Stomach (tissue), 4 donors: ENCODE data around the gene SUCO.

ENCODE experiments used
- EP300 ChIP-seq: sonication (generic); formaldehyde crosslinking; IDR thresholded peaks from one replicate; pipeline ENCODE4 v1.6.1; 2017; ENCODE audit warnings: antibody characterized with exemption
- POLR2A ChIP-seq, 4 donors: fragments of 450-650 bp; IDR thresholded peaks; one replicate each; pipeline ENCODE4 v1.6.1; 2016; ENCODE audit warnings: antibody characterized with exemption in 4 of 4, control low read depth in 2 of 4, mild to moderate bottlenecking in 1 of 4, moderate library complexity in 1 of 4
- POLR2AphosphoS5 ChIP-seq, 3 donors: sonication (generic); formaldehyde crosslinking; IDR thresholded peaks; one replicate each; pipeline ENCODE4 v1.6.1; 2016; ENCODE audit warnings: antibody characterized with exemption in 3 of 3
- TF ChIP-seq, protein P1 (sequence below), 7 experiments: fragments of 450-650 bp in 4 of 7; fragments of 200-600 bp in 3 of 7; sonication (generic) in 3 of 7; IDR thresholded peaks; one replicate each; pipeline ENCODE4 v1.5.1; 2016 to 2019; ENCODE audit warnings: antibody characterized with exemption in 7 of 7, control low read depth in 2 of 7, mild to moderate bottlenecking in 1 of 7

DNA sequence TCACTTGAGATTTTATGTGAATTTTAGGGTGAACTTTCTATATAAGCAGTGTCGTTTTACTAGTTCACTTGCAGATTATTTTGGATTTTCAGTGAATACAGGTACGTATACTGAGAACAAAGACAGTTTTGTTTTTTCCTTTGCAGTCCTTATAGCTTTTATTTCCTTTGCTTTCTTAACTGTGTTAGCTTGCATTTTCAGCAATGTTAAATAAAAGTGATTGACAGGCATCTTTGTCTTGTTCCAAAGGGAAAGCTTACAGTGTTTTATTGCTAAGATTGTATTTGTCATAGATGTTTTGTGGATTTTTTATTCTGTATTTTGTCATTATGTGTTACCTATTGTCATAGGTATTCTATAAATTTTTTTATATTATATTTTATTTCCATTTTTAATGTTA is 72.7 kb downstream of the SUCO start:
- TF ChIP-seq, protein P1, sequence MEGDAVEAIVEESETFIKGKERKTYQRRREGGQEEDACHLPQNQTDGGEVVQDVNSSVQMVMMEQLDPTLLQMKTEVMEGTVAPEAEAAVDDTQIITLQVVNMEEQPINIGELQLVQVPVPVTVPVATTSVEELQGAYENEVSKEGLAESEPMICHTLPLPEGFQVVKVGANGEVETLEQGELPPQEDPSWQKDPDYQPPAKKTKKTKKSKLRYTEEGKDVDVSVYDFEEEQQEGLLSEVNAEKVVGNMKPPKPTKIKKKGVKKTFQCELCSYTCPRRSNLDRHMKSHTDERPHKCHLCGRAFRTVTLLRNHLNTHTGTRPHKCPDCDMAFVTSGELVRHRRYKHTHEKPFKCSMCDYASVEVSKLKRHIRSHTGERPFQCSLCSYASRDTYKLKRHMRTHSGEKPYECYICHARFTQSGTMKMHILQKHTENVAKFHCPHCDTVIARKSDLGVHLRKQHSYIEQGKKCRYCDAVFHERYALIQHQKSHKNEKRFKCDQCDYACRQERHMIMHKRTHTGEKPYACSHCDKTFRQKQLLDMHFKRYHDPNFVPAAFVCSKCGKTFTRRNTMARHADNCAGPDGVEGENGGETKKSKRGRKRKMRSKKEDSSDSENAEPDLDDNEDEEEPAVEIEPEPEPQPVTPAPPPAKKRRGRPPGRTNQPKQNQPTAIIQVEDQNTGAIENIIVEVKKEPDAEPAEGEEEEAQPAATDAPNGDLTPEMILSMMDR (IDR thresholded peaks at IDR 0.05) = no peak
- TF ChIP-seq POLR2A (IDR thresholded peaks at IDR 0.05) (no peak), POLR2AphosphoS5 (IDR thresholded peaks at IDR 0.05) (no peak), EP300 (no peak)
